GM10847 (cell line): ENCODE data around the gene SP2.

Source experiments
- POLR2A ChIP-seq: IDR thresholded peaks from 2 replicates; pipeline ENCODE4 v1.6.1; 2011; ENCODE audit not compliant: insufficient read length; ENCODE audit errors: extremely low read depth

SP2 gene

DNA sequence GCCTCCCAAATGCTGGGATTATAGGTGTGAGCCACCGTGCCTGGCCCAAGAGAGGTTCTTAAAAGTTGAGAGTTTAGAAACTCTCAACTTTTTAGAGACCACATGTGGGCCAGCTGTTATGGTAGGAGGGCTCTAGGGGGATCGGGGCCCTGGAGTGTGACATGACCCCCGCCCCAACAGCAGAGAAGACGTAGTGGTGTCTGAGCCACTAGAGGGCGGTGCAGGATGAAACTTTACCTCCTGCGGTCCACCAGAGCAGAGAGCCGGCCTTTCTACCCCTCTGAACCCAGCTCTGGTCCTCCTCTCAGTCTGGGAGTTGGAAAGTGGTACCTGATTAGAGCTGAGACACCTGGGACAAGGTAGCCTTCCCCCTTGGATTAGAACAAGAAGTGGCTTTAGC, 82.3 kb downstream of the SP2 start:
- no peak for TF ChIP-seq POLR2A
